Activated CD4-positive, alpha-beta T cell treated with anti-CD3 and anti-CD28 coated beads, Interleukin-2, amount 50 U/mL, for 24 hours (primary cell): ENCODE data around the gene DIAPH3.

Experiments
- DNase-seq, 2 donors: peaks; one replicate each; pipeline ENCODE4 v3.0.0-alpha.2; 2020; ENCODE audit warnings: low read depth in 1 of 2, low spot score in 1 of 2

The DIAPH3 gene

GRCh38 chr13:59638404-59638803 lies 525.3 kb downstream of the DIAPH3 start:
- no peak for DNase-seq

- DNase-seq: no peak
Observed at GRCh38 chr13:59635589-59635988, 528.1 kb downstream of the DIAPH3 start.

- no peak for DNase-seq
Observed at GRCh38 chr13:59633290-59633689, 530.4 kb downstream of the DIAPH3 start.

- no peak for DNase-seq
Observed at GRCh38 chr13:59631271-59631670, 532.5 kb downstream of the DIAPH3 start.

- no peak for DNase-seq
Observed at GRCh38 chr13:59625111-59625510, 538.6 kb downstream of the DIAPH3 start.

GRCh38 chr13:59623206-59623915 lies 540.4 kb downstream of the DIAPH3 start:
- DNase-seq: no peak

- DNase-seq: no peak
Observed at GRCh38 chr13:59621773-59622172, 542.0 kb downstream of the DIAPH3 start.
